Neural progenitor cell (in vitro differentiated cells): Measurements from ENCODE around the gene HES5. TPM values are rescaled to one million over a fixed set of nuclear protein-coding genes. Genes with fewer than 3 reads are reported as not detected.

Experiments
- DNase-seq: peaks from one replicate; pipeline ENCODE4 v3.0.0-alpha.2; 2016; ENCODE audit warnings: low spot score
- H2AFZ ChIP-seq: fragments of 200-600 bp; sonication (generic); replicated peaks from 2 replicates; pipeline ENCODE4 v1.6.1; 2016; ENCODE audit warnings: antibody characterized with exemption
- H3F3A ChIP-seq: fragments of 200-600 bp; sonication (generic); 2 replicates; pipeline ENCODE4 v1.6.1; 2016; ENCODE audit warnings: antibody characterized with exemption, low read depth
- H3K27ac ChIP-seq: fragments of 200-600 bp; sonication (generic); 2 replicates; pipeline ENCODE4 v1.5.1; 2016; ENCODE audit warnings: mild to moderate bottlenecking
- H3K27me3 ChIP-seq: fragments of 200-600 bp; sonication (generic); 2 replicates; pipeline ENCODE4 v1.6.1; 2016; ENCODE audit warnings: mild to moderate bottlenecking, moderate library complexity
- H3K36me3 ChIP-seq: fragments of 200-600 bp; sonication (generic); 2 replicates; pipeline ENCODE4 v1.5.1; 2016
- H3K4me1 ChIP-seq: fragments of 200-600 bp; sonication (generic); 2 replicates; pipeline ENCODE4 v1.6.1; 2016; ENCODE audit warnings: mixed run types
- H3K4me2 ChIP-seq: fragments of 200-600 bp; sonication (generic); 2 replicates; pipeline ENCODE4 v1.6.1; 2016
- H3K4me3 ChIP-seq: fragments of 200-600 bp; sonication (generic); 2 replicates; pipeline ENCODE4 v1.5.1; 2016
- H3K79me2 ChIP-seq: fragments of 200-600 bp; sonication (generic); 2 replicates; pipeline ENCODE4 v1.6.1; 2016; ENCODE audit warnings: low read depth
- H3K9ac ChIP-seq: fragments of 200-600 bp; sonication (generic); 2 replicates; pipeline ENCODE4 v1.6.1; 2016
- H3K9me3 ChIP-seq: fragments of 200-600 bp; sonication (generic); 2 replicates; pipeline ENCODE4 v1.5.1; 2016; ENCODE audit warnings: low read depth
- H4K20me1 ChIP-seq: fragments of 200-600 bp; sonication (generic); 2 replicates; pipeline ENCODE4 v1.6.1; 2016; ENCODE audit warnings: low read depth
- H3K27ac Mint-ChIP-seq: 3 replicates; pipeline ENCODE4 v1.8.0; 2021; ENCODE audit warnings: mixed read lengths
- H3K27me3 Mint-ChIP-seq: 2 replicates; pipeline ENCODE4 v1.8.0; 2022; ENCODE audit warnings: low read depth, mild to moderate bottlenecking, inconsistent platforms, moderate library complexity, mixed read lengths; ENCODE audit not compliant: insufficient read depth
- H3K36me3 Mint-ChIP-seq: 3 replicates; pipeline ENCODE4 v1.8.0; 2021; ENCODE audit warnings: mixed read lengths
- H3K4me1 Mint-ChIP-seq: 3 replicates; pipeline ENCODE4 v1.8.0; 2021; ENCODE audit warnings: mixed read lengths
- H3K4me3 Mint-ChIP-seq: 3 replicates; pipeline ENCODE4 v1.8.0; 2021; ENCODE audit warnings: mild to moderate bottlenecking, moderate library complexity, mixed read lengths
- H3K9me3 Mint-ChIP-seq: 3 replicates; pipeline ENCODE4 v1.8.0; 2020; ENCODE audit warnings: mixed read lengths
- CTCF ChIP-seq: fragments of 200-600 bp; sonication (generic); IDR thresholded peaks from 2 replicates; pipeline ENCODE4 v1.5.1; 2017; ENCODE audit warnings: antibody characterized with exemption, mild to moderate bottlenecking
- EZH2 ChIP-seq: fragments of 200-600 bp; sonication (generic); IDR thresholded peaks from 2 replicates; pipeline ENCODE4 v1.6.1; 2017; ENCODE audit warnings: antibody characterized with exemption, mild to moderate bottlenecking, moderate library complexity
- EZH2phosphoT487 ChIP-seq: fragments of 200-600 bp; sonication (generic); IDR thresholded peaks from 2 replicates; pipeline ENCODE4 v1.6.1; 2017; ENCODE audit warnings: antibody characterized with exemption
- total RNA-seq: library from RNA; depleted of rRNA; stranded (reverse); fragments of >200 nt; gene quantifications from 2 replicates; pipeline ENCODE4 v1.2.3, GENCODE V29; 2015; ENCODE audit warnings: low replicate concordance

Gene HES5
- total RNA-seq, 1 donor from 2014 or later: 6.4 TPM

- no peaks in the 10 kb centered on the region for H3K9me3 Mint-ChIP-seq
Observed at GRCh38 chr1:2567083-2567679, 37.1 kb upstream of the HES5 start.

DNA sequence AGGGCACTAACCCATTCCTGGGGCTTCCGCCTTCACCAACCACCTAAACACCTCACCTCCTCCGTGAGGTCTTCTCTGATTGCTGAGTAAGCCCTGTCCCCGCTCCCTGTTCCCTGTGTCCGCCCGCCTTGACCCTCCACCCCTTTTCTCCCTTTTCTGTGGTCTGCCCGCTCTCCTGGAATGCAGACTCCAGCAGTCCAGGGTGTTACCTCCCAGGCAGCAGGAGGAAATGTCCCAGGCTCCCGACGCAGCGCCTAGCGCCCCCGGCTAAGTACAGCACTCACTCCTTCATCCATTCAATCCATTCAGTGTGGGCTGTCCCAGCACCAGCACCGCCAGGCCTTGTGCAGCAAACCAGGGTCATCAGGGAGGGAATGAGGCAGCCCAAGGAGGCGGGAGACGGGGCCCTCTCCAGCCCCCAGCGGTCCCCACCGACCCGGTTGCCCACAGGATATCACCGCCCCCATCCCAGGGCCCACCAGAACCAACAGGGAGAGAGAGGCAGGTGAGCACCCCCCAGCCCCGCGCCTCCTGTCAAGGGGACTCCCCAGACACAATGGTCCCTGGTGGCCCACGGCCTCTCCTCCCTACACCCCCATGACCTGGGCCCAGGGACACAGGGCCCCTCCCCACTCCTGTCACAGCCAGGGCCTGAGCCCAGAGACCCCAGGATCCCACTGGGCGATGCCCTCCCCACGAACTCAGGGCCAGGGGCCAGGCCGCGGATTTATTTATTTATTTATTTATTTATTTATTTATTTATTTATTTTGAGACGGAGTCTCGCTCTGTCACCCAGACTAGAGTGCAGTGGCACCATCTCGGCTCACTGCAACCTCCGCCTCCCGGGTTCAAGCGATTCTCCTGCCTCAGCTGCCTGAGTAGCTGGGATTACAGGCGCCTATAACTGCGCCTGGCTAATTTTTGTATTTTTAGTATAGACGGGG is 36.3 kb upstream of the HES5 start:
- Histone ChIP-seq H3K27ac (no peak overlapping the region), H3K27me3 (no peaks in the 10 kb centered on the region), H3K79me2 (no peaks in the 10 kb centered on the region), H3K4me3 (no peak overlapping the region), H3K4me2 (no peak overlapping the region), H2AFZ (no peak overlapping the region), H3F3A (no peaks in the 10 kb centered on the region), H3K36me3 (no peaks in the 10 kb centered on the region), H3K9me3 (no peaks in the 10 kb centered on the region), H3K4me1 (no peaks in the 10 kb centered on the region), H3K9ac (no peak overlapping the region), H4K20me1 (no peaks in the 10 kb centered on the region)
- Mint-ChIP-seq H3K27ac (no peak overlapping the region), H3K4me1 (peaks cover 2% of the 10 kb centered on the region), H3K9me3 (no peaks in the 10 kb centered on the region), H3K4me3 (no peak overlapping the region), H3K27me3 (peaks cover 6% of the 10 kb centered on the region), H3K36me3 (no peaks in the 10 kb centered on the region)
- TF ChIP-seq EZH2phosphoT487 (no peak), CTCF (no peak), EZH2 (no peak)
- DNase-seq: no peak

More at GRCh38 chr1:2567083-2567679, 37.1 kb upstream of the HES5 start:
- Histone ChIP-seq H3K4me3 (no peak overlapping the region), H3K9me3 (no peaks in the 10 kb centered on the region), H4K20me1 (no peaks in the 10 kb centered on the region), H3K79me2 (no peaks in the 10 kb centered on the region), H3K36me3 (no peaks in the 10 kb centered on the region), H3K27me3 (no peaks in the 10 kb centered on the region), H3K9ac (no peak overlapping the region), H3K27ac (no peak overlapping the region), H3F3A (no peaks in the 10 kb centered on the region), H3K4me1 (no peaks in the 10 kb centered on the region), H3K4me2 (no peak overlapping the region), H2AFZ (no peak overlapping the region)
- Mint-ChIP-seq H3K27me3 (peaks cover 6% of the 10 kb centered on the region), H3K4me3 (no peak overlapping the region), H3K36me3 (no peaks in the 10 kb centered on the region), H3K4me1 (peaks cover 2% of the 10 kb centered on the region), H3K27ac (no peak overlapping the region)
- no peak for TF ChIP-seq EZH2phosphoT487
- TF ChIP-seq EZH2: no peak
- TF ChIP-seq CTCF: no peak
- no peak for DNase-seq

- H3F3A ChIP-seq: no peaks in the 10 kb centered on the region
- no peak overlapping the region for H3K4me3 ChIP-seq
- H3K4me2 ChIP-seq: no peak overlapping the region
- no peaks in the 10 kb centered on the region for H3K36me3 Mint-ChIP-seq
- H3K4me1 ChIP-seq: no peaks in the 10 kb centered on the region
- no peak for DNase-seq
- no peaks in the 10 kb centered on the region for H3K79me2 ChIP-seq
- no peaks in the 10 kb centered on the region for H3K9me3 Mint-ChIP-seq
- peaks cover 2% of the 10 kb centered on the region for H3K4me1 Mint-ChIP-seq
- H3K27ac Mint-ChIP-seq: peak overlapping the region; percentile 71
- H3K36me3 ChIP-seq: no peaks in the 10 kb centered on the region
- H3K9ac ChIP-seq: no peak overlapping the region
- H3K9me3 ChIP-seq: no peaks in the 10 kb centered on the region
- peaks cover 1% of the 10 kb centered on the region for H3K27me3 Mint-ChIP-seq
- TF ChIP-seq EZH2phosphoT487 (no peak), CTCF (no peak), EZH2 (no peak)
- no peaks in the 10 kb centered on the region for H3K27me3 ChIP-seq
- no peak overlapping the region for H3K27ac ChIP-seq
- no peak overlapping the region for H3K4me3 Mint-ChIP-seq
- H2AFZ ChIP-seq: no peak overlapping the region
- no peaks in the 10 kb centered on the region for H4K20me1 ChIP-seq
Observed at GRCh38 chr1:2564815-2565374, 34.8 kb upstream of the HES5 start.
